Stimulated activated CD8-positive, alpha-beta memory T cell treated with anti-CD3 and anti-CD28 coated beads, Interleukin-15, amount 100 ng/mL, for 48 hours (primary cell): ENCODE data around the gene EVC2.

Experiments used
- DNase-seq, 2 donors: peaks; one replicate each; pipeline ENCODE4 v3.0.0-alpha.2; 2020; ENCODE audit warnings: low read depth in 2 of 2

Gene EVC2

GRCh38 chr4:5713861-5714260, 5.5 kb upstream of the EVC2 start:
- DNase-seq = no peak

- no peak for DNase-seq
These were observed 4.6 kb upstream of the EVC2 start for GRCh38 chr4:5712931-5713330.

- peak in 1 of 2 donors; percentile 23 for DNase-seq
These were observed 4.2 kb upstream of the EVC2 start for GRCh38 chr4:5712517-5712916.

- DNase-seq = no peak
These were observed 3.3 kb upstream of the EVC2 start for GRCh38 chr4:5711479-5712184.

- DNase-seq = no peak
These were observed 2.7 kb upstream of the EVC2 start, which contains the start of gene EVC for GRCh38 chr4:5710961-5711478. Gene EVC (plus strand): TSS chr4:5711201. CDS start chr4:5711381, 180 bp downstream.

- DNase-seq = no peak
These were observed 2.0 kb upstream of the EVC2 start for GRCh38 chr4:5710065-5710960.

- DNase-seq = no peak
These were observed 832 bp upstream of the EVC2 start for GRCh38 chr4:5709207-5709575.

GRCh38 chr4:5707778-5708448, 446 bp downstream of the EVC2 start:
- DNase-seq = no peak

GRCh38 chr4:5707366-5707765, 993 bp downstream of the EVC2 start:
- no peak for DNase-seq

GRCh38 chr4:5706486-5707290, 1.7 kb downstream of the EVC2 start:
- no peak for DNase-seq

GRCh38 chr4:5705647-5706320, 2.6 kb downstream of the EVC2 start:
- no peak for DNase-seq

- no peak for DNase-seq
These were observed 4.1 kb downstream of the EVC2 start for GRCh38 chr4:5704276-5704675.

- DNase-seq = no peak
These were observed 4.5 kb downstream of the EVC2 start for GRCh38 chr4:5703831-5704230.

- DNase-seq = no peak
These were observed 6.4 kb downstream of the EVC2 start for GRCh38 chr4:5701971-5702370.

- DNase-seq = no peak
These were observed 7.9 kb downstream of the EVC2 start for GRCh38 chr4:5700459-5700858.

- DNase-seq = no peak
These were observed 12.0 kb downstream of the EVC2 start for GRCh38 chr4:5696341-5696740.

GRCh38 chr4:5693871-5694270, 14.5 kb downstream of the EVC2 start:
- no peak for DNase-seq

GRCh38 chr4:5691491-5692132, 16.7 kb downstream of the EVC2 start:
- no peak for DNase-seq

GRCh38 chr4:5689065-5689464, 19.3 kb downstream of the EVC2 start:
- DNase-seq = no peak

GRCh38 chr4:5686338-5686737, 22.0 kb downstream of the EVC2 start:
- DNase-seq = no peak
